Gastrocnemius medialis (tissue), 4 donors: ENCODE results near the gene ATP6V0E1.

Source experiments
- CTCF ChIP-seq, 5 experiments: fragments of 450-650 bp in 3 of 5; fragments of 200-600 bp in 2 of 5; sonication (generic) in 2 of 5; IDR thresholded peaks in 4 of 5; conservative IDR thresholded peaks in 1 of 5; 1 replicate in 4 of 5; 2 replicates in 1 of 5; pipeline ENCODE4 v1.5.1; 2016 to 2019; ENCODE audit warnings: antibody characterized with exemption in 5 of 5, mild to moderate bottlenecking in 3 of 5, moderate library complexity in 3 of 5
- POLR2A ChIP-seq, 2 donors: fragments of 450-650 bp; IDR thresholded peaks; one replicate each; pipeline ENCODE4 v1.6.1; 2017; ENCODE audit warnings: antibody characterized with exemption in 2 of 2, mild to moderate bottlenecking in 2 of 2, moderate library complexity in 2 of 2

GRCh38 chr5:173014671-173015070, 31.1 kb downstream of the ATP6V0E1 start:
- TF ChIP-seq CTCF (IDR thresholded peaks at IDR 0.05 in 4 of 5, conservative IDR thresholded peaks at IDR 0.05 in 1 of 5) (no peak), POLR2A (IDR thresholded peaks at IDR 0.05) (no peak)
